Measurements from ENCODE around the gene RASA3. TPM values are rescaled to one million over a fixed set of nuclear protein-coding genes. Genes with fewer than 3 reads are reported as not detected.

The RASA3 gene
- total and polyA plus RNA-seq, 12 donors, result 6.8 to 16.9 (median 10.3) TPM

DNA sequence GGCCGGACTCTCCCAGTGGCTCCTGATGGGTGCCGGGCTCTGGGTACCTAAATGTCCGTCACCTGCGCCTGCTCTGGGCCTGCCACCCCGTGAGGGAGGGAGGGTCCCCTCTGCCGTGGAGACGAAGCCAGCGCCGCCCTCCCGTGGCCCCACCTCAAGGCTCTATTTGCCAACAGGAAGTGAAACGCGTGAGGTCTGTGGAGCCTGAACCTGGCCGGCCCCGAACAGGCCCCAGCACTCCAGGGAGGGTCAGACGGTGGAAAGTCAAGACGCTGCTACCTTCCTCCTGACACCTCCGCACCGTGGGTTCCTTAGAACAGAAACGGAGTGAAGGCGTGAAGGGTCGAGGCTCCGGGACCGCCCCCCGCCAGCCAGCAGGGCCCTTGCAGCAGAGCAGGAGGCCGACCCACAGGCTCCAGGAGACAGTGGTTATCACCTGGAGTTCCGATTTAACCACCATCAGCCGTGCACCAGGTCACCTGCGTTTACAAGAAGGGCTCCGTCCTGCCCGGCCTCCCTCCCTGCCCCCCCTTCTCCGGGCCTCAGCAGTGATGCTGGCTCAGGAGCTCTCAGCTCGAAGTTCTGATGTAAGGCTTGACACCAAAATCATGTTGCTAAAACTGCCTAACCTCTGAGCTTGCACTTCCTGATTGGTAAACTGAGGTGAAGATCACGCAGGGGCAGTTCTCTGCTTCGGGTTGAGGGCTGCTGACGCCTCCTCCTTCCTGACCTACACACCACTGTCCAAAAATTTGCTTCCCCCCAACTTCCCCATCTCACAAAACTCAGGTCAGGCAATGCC lies 107.6 kb downstream of the RASA3 start:
- no peak overlapping the region for H3K4me3 ChIP-seq
- no peak overlapping the region for H3K27ac ChIP-seq
- H3K27me3 ChIP-seq, result no peaks in the 10 kb centered on the region
- TF ChIP-seq, protein P1, sequence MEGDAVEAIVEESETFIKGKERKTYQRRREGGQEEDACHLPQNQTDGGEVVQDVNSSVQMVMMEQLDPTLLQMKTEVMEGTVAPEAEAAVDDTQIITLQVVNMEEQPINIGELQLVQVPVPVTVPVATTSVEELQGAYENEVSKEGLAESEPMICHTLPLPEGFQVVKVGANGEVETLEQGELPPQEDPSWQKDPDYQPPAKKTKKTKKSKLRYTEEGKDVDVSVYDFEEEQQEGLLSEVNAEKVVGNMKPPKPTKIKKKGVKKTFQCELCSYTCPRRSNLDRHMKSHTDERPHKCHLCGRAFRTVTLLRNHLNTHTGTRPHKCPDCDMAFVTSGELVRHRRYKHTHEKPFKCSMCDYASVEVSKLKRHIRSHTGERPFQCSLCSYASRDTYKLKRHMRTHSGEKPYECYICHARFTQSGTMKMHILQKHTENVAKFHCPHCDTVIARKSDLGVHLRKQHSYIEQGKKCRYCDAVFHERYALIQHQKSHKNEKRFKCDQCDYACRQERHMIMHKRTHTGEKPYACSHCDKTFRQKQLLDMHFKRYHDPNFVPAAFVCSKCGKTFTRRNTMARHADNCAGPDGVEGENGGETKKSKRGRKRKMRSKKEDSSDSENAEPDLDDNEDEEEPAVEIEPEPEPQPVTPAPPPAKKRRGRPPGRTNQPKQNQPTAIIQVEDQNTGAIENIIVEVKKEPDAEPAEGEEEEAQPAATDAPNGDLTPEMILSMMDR (IDR thresholded peaks at IDR 0.05), result no peak
- H3K4me1 ChIP-seq, result peaks cover 8 to 30% (median 27%) of the 10 kb centered on the region in 9 donors
- DNase-seq (peak in 1 of 2 donors; percentile 13), ATAC-seq (peak in 1 of 8 donors; percentile 46)
- H3K9me3 ChIP-seq, result no peaks in the 10 kb centered on the region
- H3K36me3 ChIP-seq, result peaks cover 0 to 73% (median 9%) of the 10 kb centered on the region in 9 donors
- intact Hi-C loops (cut with DNase I), result loop anchor here in 1 of 10 donors (5.0 kb wide), 2 partner anchors 42 to 107 kb away; partner anchors contain the start of gene RASA3
- WGBS, 2 donors, result 90% methylated on average over 35 of the region's 35 CpGs

DNA sequence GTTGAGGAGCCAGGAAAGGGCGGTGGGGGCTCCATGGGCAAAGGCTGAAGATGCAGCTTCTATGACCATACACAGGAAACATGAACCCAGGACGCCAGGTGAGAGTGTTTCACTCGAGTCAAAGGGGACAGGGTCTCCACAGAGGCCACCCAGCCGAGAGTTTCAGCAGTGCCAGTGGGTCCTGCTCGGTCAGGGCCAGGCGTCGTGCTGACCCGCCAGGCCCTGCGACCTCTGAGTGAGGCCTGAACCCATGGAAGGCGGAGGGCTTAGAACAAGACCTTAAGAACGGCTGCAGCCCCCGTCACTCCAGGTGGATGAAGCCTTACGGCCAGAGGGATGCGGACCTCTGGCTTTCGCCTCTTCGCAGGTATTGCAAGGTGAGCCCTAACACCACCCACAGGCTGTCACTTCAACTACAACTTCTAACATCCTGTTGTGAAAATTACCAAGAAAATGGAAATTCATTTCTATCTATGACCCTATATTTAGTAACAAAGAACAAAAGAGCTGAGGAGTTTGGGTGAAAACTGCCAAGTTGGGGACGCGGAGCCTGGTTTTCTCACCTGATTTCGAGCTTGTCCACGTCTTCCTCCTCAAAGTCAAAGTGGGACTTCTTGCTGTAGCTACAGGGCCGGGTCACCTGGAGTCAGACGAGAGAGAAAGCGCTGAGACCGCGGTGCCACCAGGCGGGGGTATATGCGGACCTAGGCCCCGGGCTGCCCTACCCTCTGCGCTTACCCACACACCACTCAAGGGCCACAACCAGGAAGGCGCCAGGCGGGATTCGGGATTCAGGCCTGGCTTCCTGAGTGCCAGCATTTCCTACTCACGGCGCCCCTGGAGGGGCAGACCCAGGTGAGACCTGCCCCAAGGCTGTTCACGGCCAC lies 108.5 kb downstream of the RASA3 start:
- no peaks in the 10 kb centered on the region for H3K9me3 ChIP-seq
- WGBS, 2 donors, result 96 to 97% methylated on average over 35 of the region's 35 CpGs
- H3K4me1 ChIP-seq, result peaks cover 8 to 30% (median 27%) of the 10 kb centered on the region in 9 donors
- intact Hi-C loops (cut with DNase I), result no loop called here
- no peaks in the 10 kb centered on the region for H3K27me3 ChIP-seq
- TF ChIP-seq, protein P1 (IDR thresholded peaks at IDR 0.05), result no peak
- H3K4me3 ChIP-seq, result no peak overlapping the region
- no peak overlapping the region for H3K27ac ChIP-seq
- ATAC-seq, result no peak
- DNase-seq, result no peak
- peaks cover 0 to 79% (median 9%) of the 10 kb centered on the region in 9 donors for H3K36me3 ChIP-seq

DNA sequence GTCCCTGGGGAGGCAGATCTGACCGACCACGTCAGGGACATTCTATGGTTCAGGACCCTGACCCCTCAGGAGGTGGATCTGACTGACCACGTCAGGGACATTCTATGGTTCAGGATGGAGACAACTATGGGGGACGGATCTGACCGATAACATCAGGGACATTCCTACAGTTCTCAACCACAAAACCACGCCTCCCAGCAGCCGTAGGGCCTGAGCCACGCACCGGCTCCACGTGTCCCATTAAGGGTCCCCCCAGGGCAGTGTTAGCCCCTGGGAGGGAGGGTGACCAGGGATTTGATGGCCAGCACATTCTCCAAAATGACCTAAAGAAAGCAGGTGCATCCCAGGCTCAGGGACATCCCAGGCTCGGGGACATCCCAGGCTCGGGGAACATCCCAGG lies 109.5 kb downstream of the RASA3 start:
- TF ChIP-seq, protein P1 (IDR thresholded peaks at IDR 0.05), result no peak
- peaks cover 0 to 89% (median 9%) of the 10 kb centered on the region in 9 donors for H3K36me3 ChIP-seq
- H3K4me3 ChIP-seq, result no peak overlapping the region

DNA sequence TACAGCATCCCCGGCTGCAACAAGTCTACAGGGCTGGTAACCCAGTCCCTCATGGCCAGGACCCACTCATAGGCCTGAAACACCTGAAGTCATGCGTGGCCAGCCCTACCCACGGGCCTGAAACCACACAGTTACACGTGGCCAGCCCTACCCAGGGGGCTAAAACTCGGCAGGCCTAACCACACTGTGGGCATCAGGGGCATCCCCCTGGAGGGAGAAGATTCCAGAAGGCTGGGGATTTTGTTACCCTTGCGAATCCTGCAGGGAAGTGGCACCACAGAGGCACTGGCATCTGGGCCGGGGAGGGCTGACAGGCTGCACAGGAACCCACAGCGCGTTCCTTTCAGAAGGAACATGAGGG lies 110.1 kb downstream of the RASA3 start:
- Histone ChIP-seq H3K36me3 (peaks cover 0 to 89% (median 9%) of the 10 kb centered on the region in 9 donors), H3K4me3 (no peak overlapping the region), H3K27ac (no peak overlapping the region), H3K27me3 (no peaks in the 10 kb centered on the region), H3K4me1 (peaks cover 8 to 25% (median 20%) of the 10 kb centered on the region in 9 donors), H3K9me3 (no peaks in the 10 kb centered on the region)
- intact Hi-C loops (cut with DNase I), result no loop called here
- 94% methylated on average over 9 of the region's 9 CpGs for WGBS, 2 donors
- ATAC-seq, result no peak
- DNase-seq, result no peak
- TF ChIP-seq, protein P1 (IDR thresholded peaks at IDR 0.05), result no peak

More for the DNA sequence above, 109.5 kb downstream of the RASA3 start:
- no peaks in the 10 kb centered on the region for H3K27me3 ChIP-seq
- no peak for ATAC-seq
- H3K4me1 ChIP-seq, result peaks cover 8 to 29% (median 26%) of the 10 kb centered on the region in 9 donors
- no peak for DNase-seq
- no peaks in the 10 kb centered on the region for H3K9me3 ChIP-seq
- no peak overlapping the region for H3K27ac ChIP-seq
- intact Hi-C loops (cut with DNase I), result no loop called here
- WGBS, 2 donors, result 91 to 96% methylated on average over 12 of the region's 12 CpGs

All from heart right ventricle (tissue), 16 donors.